GM23248 (cell line): ENCODE data around the gene PAQR7. TPM values are rescaled to one million over a fixed set of nuclear protein-coding genes. Genes with fewer than 3 reads are reported as not detected.
A peak's percentile ranks its signal among the peaks of the same experiment; 100 is the strongest.
"Not testable (repeated sequence)": the region's sequence is repeated elsewhere in the genome, so short reads cannot be mapped to it uniquely, and the experiment has no call there.

ENCODE experiments used
- DNase-seq: peaks from one replicate; pipeline ENCODE4 v3.0.0-alpha.2; 2015
- H2AFZ ChIP-seq: fragments of 200-600 bp; sonication (generic); 2 replicates; pipeline ENCODE4 v1.6.1; 2016; ENCODE audit warnings: antibody characterized with exemption
- H3F3A ChIP-seq: fragments of 200-600 bp; sonication (generic); 2 replicates; pipeline ENCODE4 v1.6.1; 2016; ENCODE audit warnings: mild to moderate bottlenecking, antibody characterized with exemption, mixed run types; ENCODE audit not compliant: insufficient read depth
- H3K27ac ChIP-seq: fragments of 200-600 bp; sonication (generic); 2 replicates; pipeline ENCODE4 v1.5.1; 2016; ENCODE audit warnings: mild to moderate bottlenecking
- H3K27me3 ChIP-seq: fragments of 200-600 bp; sonication (generic); replicated peaks from 2 replicates; pipeline ENCODE4 v1.6.1; 2016; ENCODE audit warnings: mild to moderate bottlenecking; ENCODE audit not compliant: insufficient read depth
- H3K36me3 ChIP-seq: fragments of 200-600 bp; sonication (generic); 2 replicates; pipeline ENCODE4 v1.6.1; 2016; ENCODE audit warnings: low read depth, mild to moderate bottlenecking
- H3K4me1 ChIP-seq: fragments of 200-600 bp; sonication (generic); 2 replicates; pipeline ENCODE4 v1.6.1; 2016; ENCODE audit warnings: mild to moderate bottlenecking; ENCODE audit not compliant: insufficient read depth
- H3K4me2 ChIP-seq: fragments of 200-600 bp; sonication (generic); one replicate; pipeline ENCODE4 v1.6.1; 2016; ENCODE audit warnings: mild to moderate bottlenecking; ENCODE audit not compliant: unreplicated experiment
- H3K4me3 ChIP-seq: fragments of 200-600 bp; sonication (generic); 2 replicates; pipeline ENCODE4 v1.5.1; 2016; ENCODE audit warnings: mild to moderate bottlenecking
- H3K79me2 ChIP-seq: fragments of 200-600 bp; sonication (generic); 2 replicates; pipeline ENCODE4 v1.6.1; 2016; ENCODE audit warnings: mild to moderate bottlenecking; ENCODE audit not compliant: insufficient read depth
- H3K9ac ChIP-seq: fragments of 200-600 bp; sonication (generic); 2 replicates; pipeline ENCODE4 v1.6.1; 2016; ENCODE audit warnings: mild to moderate bottlenecking
- H3K9me2 ChIP-seq: fragments of 200-600 bp; sonication (generic); 2 replicates; pipeline ENCODE4 v1.6.1; 2016; ENCODE audit warnings: mixed run types, mild to moderate bottlenecking, moderate library complexity; ENCODE audit not compliant: insufficient read depth
- H3K9me3 ChIP-seq: fragments of 200-600 bp; sonication (generic); one replicate; pipeline ENCODE4 v1.6.1; 2017; ENCODE audit warnings: low read depth
- H4K20me1 ChIP-seq: fragments of 200-600 bp; sonication (generic); 2 replicates; pipeline ENCODE4 v1.6.0; 2016; ENCODE audit not compliant: insufficient read depth
- EZH2 ChIP-seq: fragments of 200-600 bp; sonication (generic); IDR thresholded peaks from 2 replicates; pipeline ENCODE4 v1.6.1; 2018; ENCODE audit warnings: antibody characterized with exemption, mild to moderate bottlenecking; ENCODE audit not compliant: insufficient read depth, poor library complexity, severe bottlenecking
- EZH2phosphoT487 ChIP-seq: fragments of 200-600 bp; sonication (generic); IDR thresholded peaks from 2 replicates; pipeline ENCODE4 v1.6.1; 2018; ENCODE audit warnings: antibody characterized with exemption, moderate library complexity, mild to moderate bottlenecking, low read depth; ENCODE audit not compliant: insufficient read depth
- WGBS, 2 experiments: methylation state at CpG; one replicate each; pipeline ENCODE4 v1.1.6; 2015 to 2017; ENCODE audit warnings: low lambda C conversion rate in 2 of 2, low coverage in 1 of 2; ENCODE audit errors: missing lambda C conversion rate in 2 of 2; 5-methylcytosine and 5-hydroxymethylcytosine counted together
- in situ Hi-C: fragments of 300-500 bp; cut with MboI; formaldehyde crosslinking; loops from 2 replicates; pipeline ENCODE4 v1.15.0; 2020
- polyA plus RNA-seq: library from polyadenylated mRNA; unstranded; fragments of >200 nt; fragmentation: Nextera tagmentation; extraction: Ambion mirVana; gene quantifications from 2 replicates; pipeline ENCODE4 v1.2.1, GENCODE V29; 2016
- total RNA-seq: library from RNA; depleted of rRNA; stranded (reverse); fragments of >200 nt; shearing (Covaris generic); gene quantifications from 2 replicates; pipeline ENCODE4 v1.2.3, GENCODE V29; 2014

Gene PAQR7
- total and polyA plus RNA-seq, 2 experiments from 2014 or later: 12.7 to 20.6 TPM

DNA sequence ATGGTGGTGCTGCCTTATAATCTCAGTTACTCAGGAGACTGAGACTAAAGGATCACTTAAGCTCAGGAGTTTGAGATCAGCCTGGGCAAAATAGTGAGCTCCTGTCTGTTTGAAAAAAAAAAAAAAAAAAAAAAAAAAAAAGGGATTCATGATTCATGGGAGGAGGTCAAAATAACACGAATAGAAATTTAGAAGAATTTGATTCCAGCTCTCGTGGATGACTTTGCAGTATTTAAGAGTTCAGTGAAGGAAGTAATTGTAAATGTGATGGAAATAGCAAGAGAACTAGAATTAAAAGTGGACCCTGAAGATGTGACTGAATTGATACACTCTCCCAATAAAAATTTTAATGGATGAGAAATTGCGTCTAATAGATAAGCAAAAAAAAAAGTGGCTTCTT lies 32.0 kb downstream of the PAQR7 start:
- no peaks in the 10 kb centered on the region for H4K20me1 ChIP-seq
- no peaks in the 10 kb centered on the region for H3K4me1 ChIP-seq
- no peak overlapping the region for H3K4me2 ChIP-seq
- no peak overlapping the region for H3K27ac ChIP-seq
- no peak overlapping the region for H3K9ac ChIP-seq
- peaks cover 7% of the 10 kb centered on the region; the same call in 1 of the 2 replicates for H3F3A ChIP-seq
- no peak overlapping the region for H2AFZ ChIP-seq
- no peak for DNase-seq
- 0 out of 2 replicates have a peak, but pooled peaks cover 8% of the 10 kb centered on the region for H3K79me2 ChIP-seq
- H3K36me3 ChIP-seq: no peaks in the 10 kb centered on the region
- TF ChIP-seq EZH2 (no peak), EZH2phosphoT487 (no peak)
- no peaks in the 10 kb centered on the region for H3K9me3 ChIP-seq
- in situ Hi-C loops: no loop called here
- no peak overlapping the region for H3K4me3 ChIP-seq
- H3K9me2 ChIP-seq: no peaks in the 10 kb centered on the region
- H3K27me3 ChIP-seq: no peaks in the 10 kb centered on the region
- 84 to 85% methylated on average over 3 of the region's 3 CpGs for WGBS, 2 experiments

DNA sequence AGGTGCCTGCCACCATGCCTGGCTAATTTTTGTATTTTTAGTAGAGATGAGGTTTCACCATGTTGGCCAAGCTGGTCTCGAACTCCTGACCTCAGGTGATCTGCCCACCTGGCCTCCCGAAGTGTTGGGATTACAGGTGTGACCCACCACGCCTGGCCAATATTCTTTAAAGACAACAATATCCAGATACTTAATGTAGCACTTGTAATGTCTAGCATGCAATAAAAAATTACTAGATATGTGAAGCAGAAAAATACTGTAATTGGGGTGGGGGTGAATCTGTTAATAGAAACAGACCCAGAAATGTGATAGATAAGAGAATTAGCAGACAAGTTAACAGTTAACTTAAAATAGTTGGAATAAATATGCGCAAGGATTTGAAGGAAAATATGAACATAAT lies 35.7 kb downstream of the PAQR7 start:
- in situ Hi-C loops, H3K4me1 ChIP-seq, H3K4me2 ChIP-seq, H3K9me3 ChIP-seq, H4K20me1 ChIP-seq, H3K27ac ChIP-seq, H3K4me3 ChIP-seq, H3K9ac ChIP-seq, H2AFZ ChIP-seq, H3K36me3 ChIP-seq, H3K79me2 ChIP-seq, H3K27me3 ChIP-seq, DNase-seq, H3K9me2 ChIP-seq, H3F3A ChIP-seq: not testable (repeated sequence)
- 83 to 87% methylated on average over 4 of the region's 4 CpGs for WGBS, 2 experiments

- Histone ChIP-seq H3K27ac (no peak overlapping the region), H3K4me1 (no peaks in the 10 kb centered on the region), H2AFZ (no peak overlapping the region), H3K4me3 (no peak overlapping the region), H3K36me3 (peaks cover 18% of the 10 kb centered on the region), H3K4me2 (no peak overlapping the region), H3F3A (peaks cover 4% of the 10 kb centered on the region; the same call in 1 of the 2 replicates), H3K27me3 (no peaks in the 10 kb centered on the region), H3K9me3 (no peaks in the 10 kb centered on the region), H3K79me2 (peaks cover 8% of the 10 kb centered on the region; the same call in 1 of the 2 replicates), H4K20me1 (no peaks in the 10 kb centered on the region), H3K9me2 (no peaks in the 10 kb centered on the region), H3K9ac (no peak overlapping the region)
- WGBS, 2 experiments: 96 to 100% methylated on average over 1 of the region's 1 CpG
- peak; percentile 20 for DNase-seq
- no peak for TF ChIP-seq EZH2phosphoT487
- TF ChIP-seq EZH2: no peak
- in situ Hi-C loops: no loop called here
Measured at GRCh38 chr1:25837262-25837875, 38.1 kb downstream of the PAQR7 start.

DNA sequence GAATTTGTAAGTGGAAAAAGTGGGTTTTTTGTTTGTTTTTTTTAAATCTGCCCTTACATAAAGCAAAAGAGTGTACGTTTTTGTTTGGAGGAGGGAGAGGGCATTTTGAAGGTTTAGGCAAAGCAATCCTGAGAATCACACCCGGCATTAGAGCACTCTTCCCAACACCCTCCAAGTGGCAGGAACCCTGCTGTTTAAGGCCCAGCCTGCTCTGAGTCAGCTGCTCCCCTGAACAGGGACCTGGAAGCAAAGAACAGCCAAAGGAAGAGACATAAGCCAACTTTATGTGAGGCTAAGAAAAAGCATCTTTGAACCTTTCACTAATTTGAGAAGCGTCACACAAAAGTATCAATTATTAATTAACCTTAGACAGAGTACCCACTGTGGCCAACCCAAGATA lies 38.8 kb downstream of the PAQR7 start:
- 82 to 90% methylated on average over 3 of the region's 3 CpGs for WGBS, 2 experiments
- in situ Hi-C loops: no loop called here
- no peaks in the 10 kb centered on the region for H3K9me2 ChIP-seq

More for the DNA sequence above, 38.8 kb downstream of the PAQR7 start:
- no peak overlapping the region for H3K4me2 ChIP-seq
- no peak overlapping the region for H3K4me3 ChIP-seq
- no peak overlapping the region for H3K9ac ChIP-seq
- H3K27me3 ChIP-seq: no peaks in the 10 kb centered on the region
- H3F3A ChIP-seq: peaks cover 4% of the 10 kb centered on the region; the same call in 1 of the 2 replicates
- H4K20me1 ChIP-seq: no peaks in the 10 kb centered on the region
- peaks cover 8% of the 10 kb centered on the region; the same call in 1 of the 2 replicates for H3K79me2 ChIP-seq
- H3K27ac ChIP-seq: no peak overlapping the region
- peak; percentile 20 for DNase-seq
- no peak overlapping the region for H2AFZ ChIP-seq
- TF ChIP-seq EZH2phosphoT487: no peak
- no peak for TF ChIP-seq EZH2
- no peaks in the 10 kb centered on the region for H3K4me1 ChIP-seq
- peaks cover 25% of the 10 kb centered on the region for H3K36me3 ChIP-seq
- no peaks in the 10 kb centered on the region for H3K9me3 ChIP-seq
